ENCODE data around the gene NAA25.

NAA25 gene
- long read RNA-seq, donor 1, partial matches to known transcripts: 0 of 2 reads
- long read RNA-seq, donor 1, other reads (novel, unspliced or antisense): 0 of 2 reads
- long read RNA-seq, donor 2: 0 reads
- long read RNA-seq, donor 3: 0 reads
- long read RNA-seq, donor 4, partial matches to known transcripts: 0 of 1 reads
- long read RNA-seq, donor 4, other reads (novel, unspliced or antisense): 0 of 1 reads
- long read RNA-seq, donor 5: 0 reads
- long read RNA-seq, donor 6, full-length matches to known transcripts: 2 of 2 reads
- long read RNA-seq, donor 6, partial matches to known transcripts: 0 of 2 reads
- long read RNA-seq, donor 6, other reads (novel, unspliced or antisense): 0 of 2 reads
- long read RNA-seq, donor 7, full-length matches to known transcripts: 3 of 3 reads
- long read RNA-seq, donor 7, partial matches to known transcripts: 0 of 3 reads
- long read RNA-seq, donor 7, other reads (novel, unspliced or antisense): 0 of 3 reads
- long read RNA-seq, donor 8, partial matches to known transcripts: 0 of 1 reads
- long read RNA-seq, donor 8, other reads (novel, unspliced or antisense): 0 of 1 reads

GRCh38 chr12:112108202-112109079 lies at the start of gene NAA25:
Gene NAA25, minus strand, starts transcription at chr12:112108783. Its CDS starts 10 bp downstream, at chr12:112108773.
- peak; percentile 89 for DNase-seq

- DNase-seq: no peak
These were observed 45.3 kb upstream of the NAA25 start for GRCh38 chr12:112153893-112154219.

GRCh38 chr12:112153181-112153892 lies 44.8 kb upstream of the NAA25 start:
- DNase-seq: peak; percentile 31

GRCh38 chr12:112151766-112152541 lies 43.4 kb upstream of the NAA25 start:
- no peak for DNase-seq

GRCh38 chr12:112149596-112149995 lies 41.0 kb upstream of the NAA25 start:
- DNase-seq: no peak

- DNase-seq: no peak
These were observed 39.5 kb upstream of the NAA25 start for GRCh38 chr12:112148031-112148513.

- DNase-seq: no peak
These were observed 37.5 kb upstream of the NAA25 start for GRCh38 chr12:112146123-112146522.

GRCh38 chr12:112140728-112141127 lies 32.1 kb upstream of the NAA25 start:
- DNase-seq: no peak

- no peak for DNase-seq
These were observed 26.1 kb upstream of the NAA25 start for GRCh38 chr12:112134731-112135130.

- no peak for DNase-seq
These were observed 24.8 kb upstream of the NAA25 start for GRCh38 chr12:112133418-112133817.

- DNase-seq: no peak
These were observed 23.1 kb upstream of the NAA25 start for GRCh38 chr12:112131686-112132085.

- DNase-seq: no peak
These were observed 21.9 kb upstream of the NAA25 start for GRCh38 chr12:112130441-112130998.

GRCh38 chr12:112126911-112127310 lies 18.3 kb upstream of the NAA25 start:
- DNase-seq: no peak

- no peak for DNase-seq
These were observed 17.4 kb upstream of the NAA25 start for GRCh38 chr12:112126000-112126438.

GRCh38 chr12:112125250-112125999 lies 16.8 kb upstream of the NAA25 start, which contains the start of gene TRAFD1:
Gene TRAFD1, plus strand, starts transcription at chr12:112125560. Its CDS starts 4,963 bp downstream, at chr12:112130523.
- peak; percentile 96 for DNase-seq

GRCh38 chr12:112124918-112125249 lies 16.3 kb upstream of the NAA25 start:
- DNase-seq: no peak

GRCh38 chr12:112122823-112123690 lies 14.5 kb upstream of the NAA25 start:
- DNase-seq: no peak

- DNase-seq: no peak
These were observed 13.4 kb upstream of the NAA25 start for GRCh38 chr12:112121780-112122565.

Measured in right kidney (tissue), 9 donors.